Fibroblast of peridontal ligament (primary cell): ENCODE results near the gene SOD1.
"Not testable (repeated sequence)": the region's sequence is repeated elsewhere in the genome, so short reads cannot be mapped to it uniquely, and the experiment has no call there.

Source experiments
- DNase-seq: peaks from one replicate; pipeline ENCODE4 v3.0.0-alpha.2; 2010; ENCODE audit errors: extremely low read depth

Gene SOD1

GRCh38 chr21:31659536-31660258, at the start of gene SOD1:
TSS of gene SOD1 (plus strand) at chr21:31659693. CDS start at chr21:31659770, 77 bp downstream.
- DNase-seq = peak; percentile 89

GRCh38 chr21:31611445-31611844, 48.0 kb upstream of the SOD1 start:
- no peak for DNase-seq

- DNase-seq = no peak
These were observed 46.4 kb upstream of the SOD1 start for GRCh38 chr21:31612894-31613785.

- no peak for DNase-seq
These were observed 44.8 kb upstream of the SOD1 start for GRCh38 chr21:31614705-31615104.

GRCh38 chr21:31616216-31616615, 43.3 kb upstream of the SOD1 start:
- DNase-seq = no peak

GRCh38 chr21:31618696-31619430, 40.6 kb upstream of the SOD1 start:
- no peak for DNase-seq

GRCh38 chr21:31622397-31622796, 37.1 kb upstream of the SOD1 start:
- DNase-seq = no peak

- DNase-seq = no peak
These were observed 35.8 kb upstream of the SOD1 start for GRCh38 chr21:31623664-31624063.

GRCh38 chr21:31624181-31624580, 35.3 kb upstream of the SOD1 start:
- DNase-seq = no peak

- DNase-seq = no peak
These were observed 34.5 kb upstream of the SOD1 start for GRCh38 chr21:31624961-31625491.

GRCh38 chr21:31629972-31630711, 29.4 kb upstream of the SOD1 start:
- DNase-seq = no peak

- DNase-seq = not testable (repeated sequence)
These were observed 27.6 kb upstream of the SOD1 start for GRCh38 chr21:31631881-31632280.

GRCh38 chr21:31634993-31635392, 24.5 kb upstream of the SOD1 start:
- no peak for DNase-seq

GRCh38 chr21:31636874-31637273, 22.6 kb upstream of the SOD1 start:
- no peak for DNase-seq

- DNase-seq = no peak
These were observed 18.0 kb upstream of the SOD1 start for GRCh38 chr21:31641416-31641922.

- DNase-seq = no peak
These were observed 14.8 kb upstream of the SOD1 start for GRCh38 chr21:31644643-31645042.

- DNase-seq = no peak
These were observed 11.8 kb upstream of the SOD1 start for GRCh38 chr21:31647650-31648049.

- no peak for DNase-seq
These were observed 8.6 kb upstream of the SOD1 start for GRCh38 chr21:31650930-31651329.

- not testable (repeated sequence) for DNase-seq
These were observed 8.0 kb upstream of the SOD1 start for GRCh38 chr21:31651491-31651890.

- no peak for DNase-seq
These were observed 5.2 kb upstream of the SOD1 start for GRCh38 chr21:31654340-31654739.
